ENCODE data around the gene MYL9. TPM values are rescaled to one million over a fixed set of nuclear protein-coding genes. Genes with fewer than 3 reads are reported as not detected.

MYL9 gene
- total and polyA plus RNA-seq, 10 of the 15 experiments (the other 5 are each of a cell fraction or from before 2014, with no cell fraction given) = 0.28 to 1.7 (median 0.63) TPM; not detected in 3

GRCh38 chr20:36584018-36584481 is 42.7 kb downstream of the MYL9 start:
- ChIA-PET POLR2A (interaction anchor here (0.5 to 2.8 kb wide), 4 partner anchors 10 to 814 kb away, joined by 4 to 15 read pairs (median 8); partner anchors contain the start of gene RAB5IF), SMC1A (ENCODE audit: uncharacterized antibody, unreplicated experiment) (interaction anchor here (1.2 to 3.0 kb wide), 3 partner anchors 10 to 21 kb away, joined by 3 to 12 read pairs (median 7); partner anchors contain the start of genes RAB5IF and TGIF2), CTCF (interaction anchor here (0.8 to 2.0 kb wide), 2 partner anchors 12 to 20 kb away, joined by 3 to 5 read pairs; no protein-coding TSS in a partner anchor), RAD21 (ENCODE audit: unreplicated experiment) (interaction anchor here (2.2 kb wide), 1 partner anchor 21 kb away, joined by 7 read pairs; the partner anchor contains the start of gene RAB5IF)
- Histone ChIP-seq H3K9me3 (replicated peaks; ENCODE audit: control insufficient read depth, insufficient read depth, low read length) (no peaks in the 10 kb centered on the region; the same call in 2 of the 3 replicates), H3K4me2 (ENCODE audit: control insufficient read depth, insufficient read depth) (no peak overlapping the region), H3K4me3 (no peak overlapping the region), H4K20me1 (ENCODE audit: control insufficient read depth, insufficient read depth) (no peaks in the 10 kb centered on the region), H3K36me3 (ENCODE audit: control insufficient read depth in 2 of 2, insufficient read depth in 2 of 2, low read length in 1 of 2) (peaks cover 20 to 28% of the 10 kb centered on the region in 2 experiments; a peak in 3 of 4 replicates), H3K27me3 (replicated peaks in 1 of 2; ENCODE audit: control insufficient read depth in 2 of 2, insufficient read depth in 2 of 2, low read length in 1 of 2) (no peaks in the 10 kb centered on the region), H3K79me2 (ENCODE audit: control insufficient read depth, insufficient read depth, low read length) (peaks cover 4% of the 10 kb centered on the region), H3K9ac (ENCODE audit: control insufficient read depth, insufficient read depth, low read length) (no peak overlapping the region), H3K27ac (ENCODE audit: control insufficient read depth, insufficient read depth) (no peak overlapping the region), H3K4me1 (ENCODE audit: control insufficient read depth, insufficient read depth, low read length) (peaks cover 5% of the 10 kb centered on the region), H2AFZ (ENCODE audit: control insufficient read depth, low read depth, low read length) (no peak overlapping the region)
- TF ChIP-seq POLR2A (IDR thresholded peaks at IDR 0.05; ENCODE audit: low read depth, low read length) = peak; percentile 45
- TF ChIP-seq, protein P1, sequence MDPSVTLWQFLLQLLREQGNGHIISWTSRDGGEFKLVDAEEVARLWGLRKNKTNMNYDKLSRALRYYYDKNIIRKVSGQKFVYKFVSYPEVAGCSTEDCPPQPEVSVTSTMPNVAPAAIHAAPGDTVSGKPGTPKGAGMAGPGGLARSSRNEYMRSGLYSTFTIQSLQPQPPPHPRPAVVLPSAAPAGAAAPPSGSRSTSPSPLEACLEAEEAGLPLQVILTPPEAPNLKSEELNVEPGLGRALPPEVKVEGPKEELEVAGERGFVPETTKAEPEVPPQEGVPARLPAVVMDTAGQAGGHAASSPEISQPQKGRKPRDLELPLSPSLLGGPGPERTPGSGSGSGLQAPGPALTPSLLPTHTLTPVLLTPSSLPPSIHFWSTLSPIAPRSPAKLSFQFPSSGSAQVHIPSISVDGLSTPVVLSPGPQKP (IDR thresholded peaks at IDR 0.05; ENCODE audit: low read depth, low read length) = no peak
- peak; percentile 30; the same call in 1 of the 2 replicates for TF ChIP-seq POLR2AphosphoS5 (IDR thresholded peaks at IDR 0.05; ENCODE audit: low read length)
- intact Hi-C loops (cut with micrococcal nuclease; ENCODE audit: unreplicated experiment) (no loop called here), in situ Hi-C loops (cut with MboI) (no loop called here)
- ATAC-seq (no peak), DNase-seq (ENCODE audit: low read depth, low spot score) (no peak), FAIRE-seq (no peak)
- no TSS peak for BruUV-seq (replicated peaks)
- 100% methylated on average over 2 of the region's 2 CpGs for WGBS (ENCODE audit: insufficient coverage, insufficient replicate concordance, low lambda C conversion rate, missing lambda C conversion rate)

GRCh38 chr20:36585410-36586125 is 44.2 kb downstream of the MYL9 start:
- Histone ChIP-seq H3K9me3 (replicated peaks; ENCODE audit: control insufficient read depth, insufficient read depth, low read length) (no peaks in the 10 kb centered on the region; the same call in 2 of the 3 replicates), H3K4me1 (ENCODE audit: control insufficient read depth, insufficient read depth, low read length) (peaks cover 5% of the 10 kb centered on the region), H3K9ac (ENCODE audit: control insufficient read depth, insufficient read depth, low read length) (no peak overlapping the region), H3K4me2 (ENCODE audit: control insufficient read depth, insufficient read depth) (no peak overlapping the region), H3K27me3 (replicated peaks in 1 of 2; ENCODE audit: control insufficient read depth in 2 of 2, insufficient read depth in 2 of 2, low read length in 1 of 2) (no peaks in the 10 kb centered on the region), H4K20me1 (ENCODE audit: control insufficient read depth, insufficient read depth) (no peaks in the 10 kb centered on the region), H3K79me2 (ENCODE audit: control insufficient read depth, insufficient read depth, low read length) (peaks cover 1% of the 10 kb centered on the region), H3K27ac (ENCODE audit: control insufficient read depth, insufficient read depth) (no peak overlapping the region), H3K36me3 (ENCODE audit: control insufficient read depth in 2 of 2, insufficient read depth in 2 of 2, low read length in 1 of 2) (peaks cover 9 to 22% of the 10 kb centered on the region in 2 experiments; a peak in 3 of 4 replicates), H2AFZ (ENCODE audit: control insufficient read depth, low read depth, low read length) (no peak overlapping the region), H3K4me3 (no peak overlapping the region)
- 81% methylated on average over 8 of the region's 8 CpGs for WGBS (ENCODE audit: insufficient coverage, insufficient replicate concordance, low lambda C conversion rate, missing lambda C conversion rate)
- DNase-seq (ENCODE audit: low read depth, low spot score) = no peak
- TF ChIP-seq SP1 (IDR thresholded peaks at IDR 0.05; ENCODE audit: low read depth, low read length) (no peak), HDGF (IDR thresholded peaks at IDR 0.05) (no peak)
- SMC1A ChIA-PET (ENCODE audit: uncharacterized antibody, unreplicated experiment) = interaction anchor here (1.5 to 3.0 kb wide), 2 partner anchors 9 kb away, joined by 6 to 12 read pairs; no protein-coding TSS in a partner anchor
- RAD21 ChIA-PET (ENCODE audit: unreplicated experiment) = interaction anchor here (0.8 kb wide), 1 partner anchor 12 kb away, joined by 3 read pairs; the partner anchor contains the start of gene TGIF2
- no TSS peak for BruUV-seq (replicated peaks)
- in situ Hi-C loops (cut with MboI) = no loop called here
- no peak for ATAC-seq
- CTCF ChIA-PET = interaction anchor here (0.8 to 2.0 kb wide), 5 partner anchors 9 to 147 kb away, joined by 3 to 6 read pairs (median 3); no protein-coding TSS in a partner anchor
- POLR2A ChIA-PET = interaction anchor here (0.7 to 2.8 kb wide), 6 partner anchors 9 to 250 kb away, joined by 3 to 15 read pairs (median 8); partner anchors contain the start of gene RAB5IF
- intact Hi-C loops (cut with micrococcal nuclease; ENCODE audit: unreplicated experiment) = no loop called here
- no peak for FAIRE-seq

Data from GM12878 (cell line).